Skeletal muscle cell (primary cell): ENCODE measurements around the gene MPPED1.

Experiments used
- DNase-seq: peaks from one replicate; pipeline ENCODE4 v3.0.0-alpha.2; 2010; ENCODE audit warnings: low read depth
- H3K4me3 ChIP-seq: 2 replicates; pipeline ENCODE4 v1.5.1; 2011; ENCODE audit warnings: low read depth, mild to moderate bottlenecking, control low read depth, low read length, moderate library complexity

MPPED1 gene

GRCh38 chr22:43506487-43506886, 94.7 kb downstream of the MPPED1 start:
- H3K4me3 ChIP-seq: no peak overlapping the region
- DNase-seq: no peak

DNA sequence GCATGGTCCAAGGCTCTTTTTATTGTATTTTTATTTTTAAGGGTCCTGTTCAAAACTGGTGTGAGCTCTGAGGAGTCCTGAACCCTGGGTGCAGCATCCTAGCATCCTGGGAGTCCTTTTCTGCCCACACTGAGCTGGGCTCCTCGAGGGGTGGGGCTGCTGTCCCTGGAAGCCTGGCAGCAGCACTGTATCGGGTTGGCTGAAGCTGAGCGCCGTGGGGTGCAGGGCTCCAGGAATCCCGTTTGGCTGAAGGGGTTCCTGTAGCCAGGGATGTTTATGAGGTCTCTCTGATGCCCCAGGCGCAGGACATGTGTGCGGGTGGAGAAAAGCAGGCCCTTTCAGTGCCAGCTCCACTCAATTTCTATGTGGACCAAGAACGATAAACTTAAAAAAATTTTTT, 95.4 kb downstream of the MPPED1 start:
- H3K4me3 ChIP-seq: no peak overlapping the region
- no peak for DNase-seq

GRCh38 chr22:43508489-43508888, 96.7 kb downstream of the MPPED1 start:
- H3K4me3 ChIP-seq: no peak overlapping the region
- no peak for DNase-seq

- H3K4me3 ChIP-seq: no peak overlapping the region
- no peak for DNase-seq
Observed at GRCh38 chr22:43509337-43509736, 97.5 kb downstream of the MPPED1 start.

DNA sequence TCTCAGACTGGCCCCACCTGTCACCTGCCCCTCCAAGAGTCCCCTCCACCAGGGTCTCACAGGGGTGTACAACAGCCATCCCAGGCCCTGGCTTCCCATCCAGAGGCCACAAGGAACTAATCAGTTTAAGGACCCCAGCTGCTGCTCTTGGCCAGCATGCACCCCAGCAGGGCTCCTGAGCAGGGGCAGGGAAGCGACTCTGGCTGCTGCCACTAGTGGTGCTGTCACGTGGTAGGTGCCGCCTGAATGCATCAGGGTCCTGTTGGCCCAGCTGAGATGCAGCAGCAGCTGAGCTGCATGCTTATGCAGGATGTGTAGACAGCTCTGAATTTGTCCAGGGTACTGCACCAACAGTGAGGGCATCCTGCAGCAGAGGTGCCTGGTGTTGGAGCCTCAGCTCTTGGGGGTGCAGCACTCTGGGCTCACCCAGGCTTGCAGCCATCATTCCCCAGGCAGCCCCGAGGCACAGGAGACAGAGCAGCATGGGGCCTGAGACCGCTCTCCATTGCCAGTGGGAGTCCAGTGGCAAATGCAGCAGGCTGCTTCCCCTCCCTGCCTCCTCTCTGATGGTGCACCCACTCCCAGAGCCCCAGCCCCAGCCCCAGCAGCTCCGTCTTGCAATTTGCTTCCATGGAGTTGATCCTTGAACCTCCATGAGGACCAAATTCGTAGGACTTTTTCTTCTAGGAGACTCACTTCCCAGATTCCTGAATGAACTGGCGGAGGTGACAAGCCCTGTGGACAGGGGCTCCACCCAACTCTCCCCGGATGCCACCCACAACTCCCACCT, 98.7 kb downstream of the MPPED1 start:
- H3K4me3 ChIP-seq: no peak overlapping the region
- no peak for DNase-seq

- H3K4me3 ChIP-seq: no peak overlapping the region
- no peak for DNase-seq
Observed at GRCh38 chr22:43511276-43511910, 99.6 kb downstream of the MPPED1 start.

GRCh38 chr22:43512279-43512678, 100.5 kb downstream of the MPPED1 start:
- no peak overlapping the region for H3K4me3 ChIP-seq
- no peak for DNase-seq

GRCh38 chr22:43514476-43515157, 102.8 kb downstream of the MPPED1 start:
- no peak for DNase-seq
- H3K4me3 ChIP-seq: no peak overlapping the region

DNA sequence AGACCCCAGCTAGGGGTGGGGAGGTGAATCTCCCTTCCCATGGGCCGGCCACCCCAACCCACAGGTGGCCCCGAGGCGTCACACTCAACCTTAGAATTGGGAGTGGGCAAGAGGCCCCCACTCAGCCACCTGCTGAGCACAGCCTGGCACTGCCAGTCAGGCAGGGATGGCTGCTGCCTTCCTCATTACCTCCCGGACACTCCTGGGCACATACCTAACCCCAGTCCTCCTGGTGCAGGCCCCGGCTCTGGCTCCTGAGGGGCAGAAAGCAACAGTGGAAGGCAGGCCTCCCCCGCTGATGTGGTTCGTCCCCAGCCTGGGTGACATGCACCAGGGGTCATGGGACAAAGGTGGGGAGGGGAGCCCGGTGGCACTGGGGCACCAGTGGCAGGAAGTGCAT, 103.6 kb downstream of the MPPED1 start:
- DNase-seq: no peak

DNA sequence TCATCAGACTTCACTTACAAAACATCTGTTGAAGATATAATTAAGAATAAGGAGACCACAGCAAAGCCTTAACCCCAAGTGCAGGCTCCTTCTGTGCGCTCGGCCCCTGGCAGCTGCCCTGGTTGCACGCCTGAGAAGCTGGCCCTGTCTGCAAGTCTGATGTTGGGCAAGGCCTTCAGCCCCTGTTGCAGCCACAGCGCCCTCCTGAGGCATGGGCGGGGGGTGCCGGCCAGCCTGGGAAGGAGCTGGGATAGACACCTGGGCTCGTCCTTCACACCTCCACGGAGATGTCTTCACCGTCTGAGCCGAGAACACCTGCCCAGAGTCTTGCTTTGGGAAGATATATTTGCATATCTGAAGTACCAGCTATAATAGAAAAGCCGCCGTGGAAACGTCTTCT, 104.1 kb downstream of the MPPED1 start:
- DNase-seq: no peak
- H3K4me3 ChIP-seq: no peak overlapping the region

More for the DNA sequence above, 103.6 kb downstream of the MPPED1 start:
- no peak overlapping the region for H3K4me3 ChIP-seq

GRCh38 chr22:43516386-43516785, 104.6 kb downstream of the MPPED1 start:
- no peak overlapping the region for H3K4me3 ChIP-seq
- DNase-seq: no peak

GRCh38 chr22:43516996-43517635, 105.3 kb downstream of the MPPED1 start:
- no peak overlapping the region for H3K4me3 ChIP-seq
- DNase-seq: no peak

GRCh38 chr22:43520632-43521039, 108.8 kb downstream of the MPPED1 start:
- no peak for DNase-seq
- no peak overlapping the region for H3K4me3 ChIP-seq

DNA sequence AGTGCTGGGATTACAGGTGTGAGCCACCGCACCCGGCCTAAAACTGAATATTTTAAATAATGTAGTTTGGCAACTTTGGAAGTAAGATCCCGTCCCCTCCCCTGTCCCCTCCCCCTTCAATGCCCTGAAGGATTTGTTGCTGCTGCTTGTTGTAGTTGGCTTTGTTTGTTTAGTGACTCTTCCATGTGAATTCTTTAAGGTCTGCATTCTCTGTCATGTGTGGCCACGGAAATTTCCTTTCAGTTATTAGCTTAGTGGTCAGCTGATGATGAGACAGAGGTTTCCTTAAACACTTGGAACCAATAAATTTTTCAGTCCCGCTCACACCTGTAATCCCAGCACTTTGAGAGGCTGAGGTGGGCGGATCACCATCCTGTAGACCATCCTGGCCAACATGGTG, 109.9 kb downstream of the MPPED1 start:
- no peak overlapping the region for H3K4me3 ChIP-seq
- no peak for DNase-seq

DNA sequence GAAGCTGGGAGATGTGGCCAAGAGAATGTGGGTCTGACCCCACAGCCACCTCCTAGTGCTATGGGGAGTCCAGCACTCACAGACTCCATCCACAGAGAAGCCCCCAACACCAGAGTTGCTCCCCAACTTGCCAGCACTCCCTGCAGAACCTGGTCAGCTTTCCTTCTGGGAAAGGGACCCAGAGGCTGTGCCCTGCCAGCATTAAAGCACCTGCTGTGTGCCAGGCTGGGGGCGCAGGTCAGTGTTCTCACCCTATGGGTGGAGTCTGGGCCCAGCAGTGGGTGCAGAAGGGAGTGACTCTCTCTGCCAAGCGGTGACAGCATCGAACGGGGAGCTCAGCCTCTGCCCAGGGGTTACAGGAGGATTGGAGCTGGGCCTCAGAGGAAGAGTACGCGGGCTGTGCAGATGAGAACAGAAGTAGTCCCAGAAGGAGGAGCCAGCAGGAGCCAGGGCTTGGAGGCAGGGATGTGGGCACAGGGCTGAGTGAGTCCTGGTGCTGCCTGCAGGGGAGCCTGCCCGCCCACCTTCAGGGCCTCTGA, 114.4 kb downstream of the MPPED1 start:
- H3K4me3 ChIP-seq: no peak overlapping the region
- no peak for DNase-seq

DNA sequence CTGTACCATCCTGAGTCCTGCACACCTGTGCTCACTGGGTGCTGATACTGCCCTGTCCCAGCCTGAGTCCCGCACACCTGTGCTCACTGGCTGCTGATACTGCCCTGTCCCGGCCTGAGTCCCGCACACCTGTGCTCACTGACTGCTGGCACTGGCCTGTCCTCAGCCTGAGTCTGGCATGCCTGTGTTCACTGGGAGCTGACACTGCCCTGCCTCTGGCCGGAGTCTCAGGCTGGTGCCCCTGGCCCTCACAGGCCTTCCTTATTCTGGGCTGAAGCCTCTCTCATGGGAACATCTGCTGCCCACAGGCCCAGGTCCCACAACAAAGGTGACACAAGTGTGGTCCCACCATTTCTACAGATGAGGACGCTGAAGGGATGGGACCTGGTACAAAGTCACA, 115.1 kb downstream of the MPPED1 start:
- DNase-seq: no peak
- no peak overlapping the region for H3K4me3 ChIP-seq

DNA sequence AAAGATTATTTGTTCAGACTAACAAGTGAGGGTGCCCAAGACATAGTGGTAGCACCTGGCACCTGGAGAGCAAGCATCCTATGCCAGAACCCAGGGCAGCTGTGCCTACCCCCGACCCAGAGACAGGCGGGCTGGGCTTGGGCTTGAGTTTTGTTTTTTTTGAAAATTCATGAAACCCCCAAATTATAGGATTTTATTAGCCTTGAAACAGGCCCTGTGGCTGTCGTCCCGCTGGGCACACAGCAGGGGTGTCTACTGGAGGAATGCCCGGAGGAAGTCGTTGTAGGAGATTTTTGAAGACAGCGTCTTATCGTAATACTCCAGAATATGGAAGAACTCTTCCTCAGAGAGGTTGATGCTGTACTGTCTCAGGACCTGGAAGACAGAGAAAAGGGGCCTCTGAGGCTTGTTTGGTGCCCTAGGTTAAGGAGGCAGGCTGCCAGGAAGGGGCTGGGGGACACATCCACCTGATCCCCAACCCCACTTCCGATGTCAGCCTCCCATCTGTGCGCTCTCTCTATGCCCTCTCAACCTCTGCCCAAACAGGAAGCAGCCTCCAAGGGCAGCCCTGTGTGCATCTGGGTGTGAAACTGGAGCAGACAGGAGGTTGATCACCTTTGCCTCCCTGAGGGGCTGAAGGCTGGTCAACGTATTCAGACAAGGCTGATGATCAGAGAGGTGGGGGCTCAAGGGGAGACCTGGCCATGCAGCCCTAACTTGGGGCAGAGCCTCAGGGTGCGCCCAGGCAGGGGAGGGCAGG, 117.0 kb downstream of the MPPED1 start:
- no peak for DNase-seq
- H3K4me3 ChIP-seq: no peak overlapping the region

GRCh38 chr22:43529461-43529860, 117.6 kb downstream of the MPPED1 start:
- no peak for DNase-seq
- H3K4me3 ChIP-seq: no peak overlapping the region

- no peak for DNase-seq
- no peak overlapping the region for H3K4me3 ChIP-seq
Observed at GRCh38 chr22:43529934-43530333, 118.1 kb downstream of the MPPED1 start.
